HG03175 (cell line): Measurements from ENCODE around the gene VCP.

Experiments
- ATAC-seq: cut with Tn5 transposase; IDR thresholded peaks from one replicate; pipeline ENCODE4 v1.9.1; 2021; ENCODE audit warnings: mild to moderate bottlenecking, moderate library complexity; ENCODE audit not compliant: unreplicated experiment

Gene VCP

DNA sequence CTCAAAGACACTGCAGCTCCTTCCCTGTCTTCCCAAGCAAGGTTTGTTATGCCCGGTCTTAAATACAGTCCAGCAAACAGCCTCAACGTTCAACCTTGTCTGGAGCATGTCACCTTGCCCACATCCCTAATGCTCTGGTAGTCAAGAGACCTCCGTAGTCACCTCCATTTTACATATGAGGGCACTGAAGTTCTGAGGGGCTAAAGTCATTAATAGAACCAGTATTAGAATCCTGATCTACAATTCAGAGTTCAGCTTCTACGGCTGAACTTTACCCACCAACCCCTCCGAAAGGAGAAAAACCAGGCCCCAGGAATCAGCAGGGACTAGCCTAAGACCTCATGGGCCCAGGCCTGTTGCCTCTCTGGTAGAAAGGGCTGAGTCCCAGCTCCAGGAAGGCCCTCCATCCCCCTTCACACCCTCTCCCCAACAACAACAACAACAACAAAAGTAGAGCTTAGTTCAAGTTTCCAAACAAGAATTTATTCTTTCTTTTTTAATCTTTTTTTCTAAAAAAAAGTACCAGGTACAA, 31.3 kb upstream of the VCP start:
- ATAC-seq: no peak

DNA sequence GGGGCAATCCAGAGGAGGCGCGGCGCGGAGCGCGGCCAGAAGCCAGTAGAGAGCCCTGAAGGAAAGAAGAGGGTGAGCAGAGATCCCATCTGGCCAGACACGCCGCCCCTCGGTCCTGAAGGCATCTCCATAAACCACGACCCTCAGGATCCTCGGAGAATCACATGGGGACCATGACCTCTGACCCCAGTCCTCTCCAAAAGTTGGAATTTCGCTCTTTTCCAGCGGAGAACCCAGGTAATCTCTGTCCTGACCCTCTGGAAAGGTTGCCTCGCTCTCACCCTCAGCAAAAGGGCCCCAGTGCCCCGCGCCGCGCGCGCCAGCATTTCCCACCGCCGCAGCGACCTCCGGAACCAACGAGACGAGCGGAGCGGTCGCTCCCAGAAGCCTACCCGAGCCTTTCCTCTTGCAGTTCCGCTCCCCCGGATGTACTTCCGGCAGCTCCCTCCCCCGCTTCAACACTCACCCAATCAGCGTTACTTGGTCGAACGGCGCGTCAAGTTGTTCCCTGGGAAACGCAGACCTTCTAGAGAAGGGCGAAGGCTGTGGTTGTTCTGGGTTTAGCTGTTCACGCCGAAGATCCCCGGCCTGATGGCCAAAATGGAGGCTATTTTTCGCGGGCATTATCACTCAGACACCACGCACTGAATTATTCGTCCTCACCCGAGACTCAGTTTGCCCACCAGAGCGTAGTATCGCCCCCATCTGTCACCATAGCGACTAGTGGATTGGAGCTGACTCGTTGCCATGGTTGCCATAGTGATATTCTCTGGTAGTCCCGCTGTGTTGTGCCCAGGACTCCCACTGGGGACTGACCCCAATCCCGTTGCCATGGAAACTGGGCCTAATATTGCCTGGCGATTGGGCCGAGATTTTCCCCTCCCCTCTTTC, 30.6 kb upstream of the VCP start, which contains the start of gene STOML2:
Gene STOML2 (minus strand): TSS at position 363 of the 891 bp plus-strand sequence. CDS start 37 bp downstream, at position 326.
- peak; percentile 90 for ATAC-seq

GRCh38 chr9:35102465-35102768, 30.0 kb upstream of the VCP start:
- no peak for ATAC-seq

GRCh38 chr9:35097573-35097972, 25.1 kb upstream of the VCP start:
- ATAC-seq: no peak

DNA sequence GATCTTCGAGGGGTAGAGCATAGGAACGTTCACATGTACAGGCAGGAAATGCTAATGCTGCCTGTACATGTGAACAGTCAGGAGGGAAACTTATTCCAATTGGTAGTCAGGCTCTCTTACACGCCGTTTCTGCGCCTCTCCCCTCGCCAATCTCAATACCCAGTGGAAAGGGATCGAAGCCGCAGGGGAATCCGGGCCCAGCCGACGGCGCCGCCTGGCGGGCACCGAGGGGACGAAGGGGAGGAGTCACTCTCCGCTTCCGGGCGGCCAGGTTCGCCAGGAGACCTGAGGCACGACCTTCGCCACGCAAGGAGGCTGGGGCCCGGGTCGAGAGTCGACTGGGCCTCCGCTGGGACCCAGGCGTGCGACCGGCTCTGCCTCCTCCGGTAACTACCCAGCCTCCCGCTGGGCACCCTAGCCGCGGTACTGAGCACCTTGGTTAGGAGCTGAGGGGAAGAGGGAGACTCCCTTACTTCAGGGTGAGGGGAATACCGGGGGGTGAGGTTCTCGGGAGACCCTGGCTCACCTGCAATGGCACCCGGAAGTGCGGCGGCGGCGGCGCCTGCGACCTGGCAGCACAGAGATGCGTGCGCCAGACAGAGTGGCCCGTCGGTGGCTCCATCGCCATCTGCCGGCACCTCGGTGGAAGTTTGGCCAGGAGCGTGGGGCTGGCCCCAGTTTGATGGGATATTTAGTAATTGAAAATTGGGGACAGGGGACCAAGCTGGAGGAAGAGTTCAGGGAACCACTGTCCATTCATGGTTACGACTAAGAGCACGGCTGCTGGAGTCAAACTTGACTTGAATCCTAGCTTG, 23.8 kb upstream of the VCP start, which contains the start of gene PIGO:
Gene PIGO (minus strand): TSS at position 557 of the 815 bp plus-strand sequence. CDS start 1,026 bp downstream, outside the sequence.
- peak; percentile 92 for ATAC-seq

DNA sequence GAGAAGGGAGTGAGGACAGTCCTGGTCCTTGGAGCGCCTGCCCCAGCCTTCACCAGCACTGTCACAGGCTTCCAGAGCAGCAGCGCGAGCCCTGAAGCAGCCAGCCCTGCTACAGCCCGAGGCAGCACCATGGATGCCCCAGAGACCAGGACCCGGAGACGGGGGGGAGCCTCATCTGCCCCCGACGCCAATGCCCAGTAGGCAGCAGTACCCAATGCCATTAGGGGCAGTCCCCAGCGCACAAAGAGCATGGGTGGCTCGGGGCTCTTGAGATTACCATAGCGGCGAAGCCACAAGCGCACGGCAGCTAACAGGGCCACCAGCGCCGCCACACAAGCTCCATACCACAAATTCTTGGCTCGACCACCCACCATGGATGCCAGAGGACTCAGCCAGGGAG, 19.1 kb upstream of the VCP start:
- no peak for ATAC-seq

GRCh38 chr9:35089434-35089833, 17.0 kb upstream of the VCP start:
- no peak for ATAC-seq

GRCh38 chr9:35085078-35085477, 12.7 kb upstream of the VCP start:
- ATAC-seq: no peak

- ATAC-seq: peak; percentile 87
Measured at GRCh38 chr9:35079426-35080341, 7.3 kb upstream of the VCP start, which contains the start of gene FANCG. FANCG (minus strand) TSS chr9:35079942; CDS start chr9:35079524, 418 bp downstream.

DNA sequence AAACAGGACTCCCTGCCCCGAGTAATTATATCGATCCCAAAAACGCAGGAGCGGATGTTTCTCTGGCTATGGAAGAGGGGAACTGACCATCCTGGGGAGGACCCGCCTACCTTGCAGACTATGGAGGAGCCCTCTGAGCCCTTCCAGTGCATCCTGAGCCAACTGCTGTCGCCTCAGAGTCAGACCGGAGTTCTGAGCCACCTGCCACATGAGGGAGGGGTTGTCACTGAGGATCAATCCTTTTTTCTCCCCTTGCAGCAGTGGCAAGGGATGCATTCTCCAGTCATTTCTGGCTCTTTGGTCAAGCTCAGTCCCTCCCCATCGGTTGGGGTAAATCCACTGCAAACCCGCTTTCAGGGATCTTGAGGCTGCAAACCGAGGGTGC, 6.6 kb upstream of the VCP start:
- no peak for ATAC-seq

DNA sequence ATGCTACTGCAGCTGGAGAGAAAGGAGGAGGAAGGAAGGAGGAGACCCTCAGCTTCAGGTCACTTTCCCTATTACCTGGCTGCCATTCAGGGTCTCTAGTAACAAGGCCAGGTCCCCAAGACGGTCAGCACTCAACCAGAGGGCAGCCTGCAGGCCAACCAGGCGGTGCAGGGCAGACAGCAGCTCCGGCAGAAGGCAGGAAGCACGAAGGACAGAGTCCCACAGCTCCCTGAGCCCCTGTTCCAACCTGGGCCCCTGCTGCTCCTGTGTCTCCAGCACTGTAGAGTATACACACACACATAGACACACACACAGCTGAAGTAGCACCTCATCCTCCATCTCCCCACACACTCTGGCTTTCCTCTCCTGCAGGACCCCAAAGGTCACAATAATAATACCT, 5.6 kb upstream of the VCP start:
- ATAC-seq: no peak

DNA sequence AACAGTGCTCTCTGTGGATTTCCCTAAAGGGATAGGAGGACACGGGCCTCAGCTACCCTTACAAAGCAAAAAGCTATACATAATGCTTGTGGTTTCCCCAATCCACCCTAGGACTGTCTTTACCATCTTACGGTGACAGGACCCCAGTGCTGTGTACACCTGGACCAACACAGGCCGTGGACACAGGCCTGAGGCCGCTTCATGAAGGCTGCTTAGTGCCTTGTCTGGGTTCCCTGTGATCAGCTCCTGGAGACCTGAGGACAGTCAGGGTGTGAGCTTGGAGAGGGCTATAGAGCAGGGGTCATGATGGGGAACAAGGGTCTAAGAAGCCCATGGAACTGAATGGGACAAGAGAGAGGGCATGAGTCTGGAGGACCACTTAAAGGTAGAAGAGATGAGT, 4.4 kb upstream of the VCP start:
- no peak for ATAC-seq

DNA sequence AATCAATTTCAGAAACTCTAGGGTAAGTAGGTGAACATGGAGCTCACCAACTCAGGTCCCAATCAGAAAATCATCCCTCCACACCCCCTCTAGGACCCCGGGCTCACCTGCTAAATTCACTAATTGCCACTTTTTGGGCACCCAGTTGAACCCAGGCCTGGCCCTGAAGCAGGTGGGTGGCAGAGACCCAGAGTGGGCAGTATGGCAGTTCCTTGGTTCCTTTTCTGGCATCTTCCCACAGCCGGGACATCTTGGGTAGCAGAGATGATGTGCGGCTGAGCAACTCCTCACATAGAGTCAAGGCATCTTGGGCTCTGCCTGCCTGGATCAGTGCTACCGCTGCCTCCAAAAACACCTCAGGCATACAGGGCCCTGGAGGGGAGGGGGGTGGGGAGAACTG, 2.9 kb upstream of the VCP start:
- no peak for ATAC-seq

DNA sequence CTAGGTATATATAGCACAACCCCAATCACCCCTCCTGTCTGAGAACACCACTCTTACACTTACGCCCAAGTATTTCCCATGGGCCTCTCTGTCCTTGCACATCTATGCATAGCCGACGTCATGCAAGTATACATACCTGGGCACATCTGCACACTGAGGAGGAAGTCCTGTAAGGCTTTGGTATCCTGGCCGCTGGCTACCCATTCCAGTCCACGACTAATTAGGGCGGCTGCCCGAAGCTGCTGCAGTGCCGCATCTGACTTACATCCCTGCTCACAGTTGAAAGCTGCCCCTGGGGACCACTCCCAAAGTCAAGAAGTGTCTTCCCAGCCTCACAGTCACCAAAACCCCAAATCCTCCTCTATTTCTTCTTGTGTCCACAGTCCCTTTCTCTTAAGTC, 2.4 kb upstream of the VCP start:
- no peak for ATAC-seq

DNA sequence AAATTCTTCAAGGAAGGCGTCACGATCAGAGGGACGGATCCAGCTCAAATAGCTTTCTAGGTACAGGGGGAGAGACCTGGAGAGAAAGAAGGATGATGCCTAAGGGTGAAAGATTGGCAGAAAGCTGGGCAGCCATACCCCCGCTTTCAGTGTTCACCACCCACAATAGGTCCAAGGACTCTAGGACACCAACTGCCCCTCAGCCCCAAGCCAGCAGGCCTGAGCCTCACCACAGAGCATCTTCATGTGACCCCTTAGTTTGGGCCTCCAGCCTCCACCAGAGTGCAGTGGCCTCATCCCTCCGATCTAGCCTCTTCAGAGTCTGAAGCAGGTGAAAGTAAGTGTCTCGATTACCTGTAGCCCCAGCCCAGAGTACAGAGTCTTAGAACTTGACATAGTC, 1.7 kb upstream of the VCP start:
- no peak for ATAC-seq

GRCh38 chr9:35073279-35073612, 821 bp upstream of the VCP start:
- no peak for ATAC-seq

- peak; percentile 60 for ATAC-seq
Measured at GRCh38 chr9:35071814-35072460, 488 bp downstream of the VCP start.

DNA sequence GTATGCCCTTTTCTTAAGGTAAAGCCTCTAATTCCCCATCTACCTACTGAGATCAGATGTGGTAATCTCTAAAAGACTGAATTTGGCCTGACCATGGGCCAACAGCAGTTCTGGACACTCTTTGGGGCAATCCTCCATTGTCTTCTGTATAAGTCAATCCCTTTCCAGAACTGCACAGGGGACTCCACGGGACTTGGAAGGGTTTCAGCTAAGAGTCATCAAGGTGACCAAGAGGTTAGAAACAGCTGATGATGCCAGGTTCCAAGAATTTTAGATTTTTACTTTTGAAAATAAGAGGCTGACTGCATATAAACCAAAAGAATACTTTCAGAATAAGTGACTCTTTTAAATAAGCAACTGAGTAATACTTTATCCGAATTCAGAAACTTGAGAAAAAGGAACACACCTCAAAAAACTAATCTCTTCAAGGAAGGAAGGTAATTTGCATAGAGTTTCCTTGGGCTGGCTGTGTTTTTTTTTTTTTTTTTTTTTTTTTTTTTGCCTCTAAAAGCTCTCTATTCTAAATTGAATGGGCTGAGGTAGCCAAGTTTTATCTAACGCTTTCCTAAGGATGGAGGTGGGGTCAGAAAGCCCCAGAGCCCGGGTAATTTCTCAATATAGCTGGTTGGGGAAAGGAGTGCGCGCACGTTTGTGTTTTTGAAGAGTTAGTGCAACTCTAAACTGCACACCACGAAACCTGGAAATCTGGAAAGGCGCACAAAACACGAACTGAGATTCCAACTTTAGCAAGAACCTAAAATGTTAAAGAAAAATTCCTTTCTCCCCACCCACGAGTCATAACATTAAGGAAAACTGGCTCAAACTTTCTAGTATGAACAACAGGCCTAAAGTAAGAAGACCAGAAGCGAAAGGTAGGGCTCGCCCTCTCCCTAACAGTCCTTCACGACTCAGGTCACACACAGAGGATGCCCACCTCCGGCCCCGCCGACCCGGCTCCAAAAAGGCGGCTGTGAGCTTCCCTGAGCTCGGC, 1.3 kb downstream of the VCP start:
- ATAC-seq: no peak

- ATAC-seq: no peak
Measured at GRCh38 chr9:35069020-35069419, 3.4 kb downstream of the VCP start.
